Measurements from ENCODE around the gene FAM9C. TPM values are rescaled to one million over a fixed set of nuclear protein-coding genes. Genes with fewer than 3 reads are reported as not detected.
A peak's percentile ranks its signal among the peaks of the same experiment; 100 is the strongest.

The FAM9C gene
- total and polyA plus RNA-seq, 9 of the 15 experiments (the other 6 are each of a cell fraction or from before 2014, with no cell fraction given): not detected

- TF ChIP-seq, protein P1, sequence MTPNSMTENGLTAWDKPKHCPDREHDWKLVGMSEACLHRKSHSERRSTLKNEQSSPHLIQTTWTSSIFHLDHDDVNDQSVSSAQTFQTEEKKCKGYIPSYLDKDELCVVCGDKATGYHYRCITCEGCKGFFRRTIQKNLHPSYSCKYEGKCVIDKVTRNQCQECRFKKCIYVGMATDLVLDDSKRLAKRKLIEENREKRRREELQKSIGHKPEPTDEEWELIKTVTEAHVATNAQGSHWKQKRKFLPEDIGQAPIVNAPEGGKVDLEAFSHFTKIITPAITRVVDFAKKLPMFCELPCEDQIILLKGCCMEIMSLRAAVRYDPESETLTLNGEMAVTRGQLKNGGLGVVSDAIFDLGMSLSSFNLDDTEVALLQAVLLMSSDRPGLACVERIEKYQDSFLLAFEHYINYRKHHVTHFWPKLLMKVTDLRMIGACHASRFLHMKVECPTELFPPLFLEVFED (CRISPR knock-in tag; conservative IDR thresholded peaks at IDR 0.05): no peak
- TF ChIP-seq FOXM1 (IDR thresholded peaks at IDR 0.05; ENCODE audit: low read depth): no peak
- TF ChIP-seq FOXM1 (CRISPR knock-in tag; IDR thresholded peaks at IDR 0.05; ENCODE audit: low read depth): no peak
- TF ChIP-seq NR0B1 (IDR thresholded peaks at IDR 0.05; ENCODE audit: partially characterized antibody): no peak
- TF ChIP-seq ZNF764 (CRISPR knock-in tag; IDR thresholded peaks at IDR 0.05; ENCODE audit: low read depth): no peak
Observed at GRCh38 chrX:13091111-13091765, 46.8 kb upstream of the FAM9C start (continued).

DNA sequence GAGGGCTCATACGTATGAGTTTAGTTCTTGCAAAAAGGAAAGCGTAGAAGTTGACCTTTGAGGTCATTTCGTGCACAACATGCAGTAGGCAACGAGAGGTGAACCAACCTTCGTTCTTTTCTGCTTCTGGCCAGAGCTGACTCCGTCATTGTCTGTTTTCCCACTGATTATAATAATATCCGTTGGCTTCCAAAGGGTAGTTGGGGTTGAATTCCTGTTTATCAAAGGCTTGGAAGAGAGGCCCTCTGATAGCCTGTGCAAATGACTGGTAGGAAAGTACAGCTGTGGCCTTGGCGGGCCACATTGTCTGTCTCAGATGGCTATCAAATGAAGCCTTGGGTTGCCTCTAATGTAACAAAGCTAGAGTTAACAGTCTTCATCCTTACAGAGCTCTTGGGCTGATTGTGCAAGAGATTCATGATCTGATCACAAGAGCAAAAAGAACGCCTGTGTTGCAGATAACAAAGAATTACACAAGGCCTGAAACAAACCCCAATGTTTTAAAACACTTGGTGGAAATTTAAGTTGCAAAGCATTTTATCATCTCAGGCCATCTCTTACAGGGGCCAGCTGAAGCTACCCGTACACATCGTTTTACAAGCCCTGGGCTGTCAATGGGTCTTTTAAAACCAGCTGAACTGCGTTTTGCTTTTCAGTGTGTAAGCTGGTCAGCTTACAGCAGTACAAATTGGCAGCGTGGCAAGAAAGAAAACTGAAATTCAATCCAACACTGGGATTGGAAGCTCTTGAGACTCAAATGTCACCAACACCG, 46.1 kb upstream of the FAM9C start:
- DNase-seq (ENCODE audit: extremely low read depth in 1 of 4, low spot score in 3 of 4) (peak; percentile 9 to 46 (median 20)), ATAC-seq (peak; percentile 70), FAIRE-seq (peak; percentile 86)
- H3K9ac ChIP-seq (ENCODE audit: insufficient read depth in 1 of 2, low read depth in 2 of 2, low read length in 2 of 2): peak overlapping the region; percentile 27 to 35; a peak in 2 of 4 replicates
- peaks cover 6 to 23% of the 10 kb centered on the region in 2 experiments; a peak in 3 of 5 replicates for H3K4me1 ChIP-seq (replicated peaks in 1 of 2; ENCODE audit: control insufficient read depth in 2 of 2, insufficient read depth in 2 of 2, low read length in 2 of 2)
- no peaks in the 10 kb centered on the region for H3K79me2 ChIP-seq (ENCODE audit: control insufficient read depth, insufficient read depth, low read length)
- intact Hi-C loops (cut with micrococcal nuclease): loop anchor here (10.0 kb wide), 1 partner anchor 394 kb away; no protein-coding TSS in a partner anchor
- POLR2A ChIA-PET: interaction anchor here (0.5 to 1.4 kb wide), 6 partner anchors 9 to 20 kb away, joined by 3 to 4 read pairs (median 3); no protein-coding TSS in a partner anchor
- in situ Hi-C loops (cut with MboI): no loop called here
- H3K4me2 ChIP-seq (ENCODE audit: insufficient read depth, low read length): peak overlapping the region; percentile 63
- 5% methylated on average over 13 of the region's 14 CpGs for WGBS (ENCODE audit: insufficient coverage, low coverage, missing lambda C conversion rate)
- no peak overlapping the region for H3K4me3 ChIP-seq
- H3K27me3 ChIP-seq (ENCODE audit: control insufficient read depth in 2 of 2, insufficient read depth in 2 of 2, low read length in 2 of 2): no peaks in the 10 kb centered on the region
- no peaks in the 10 kb centered on the region for H3K9me1 ChIP-seq (ENCODE audit: control insufficient read depth, insufficient read depth, low read length)
- CTCF ChIA-PET (ENCODE audit: low intra/inter-chr PET ratio): no interaction called here
- H3K36me3 ChIP-seq (ENCODE audit: control insufficient read depth, insufficient read depth, low read length): no peaks in the 10 kb centered on the region
- no peaks in the 10 kb centered on the region for H3K9me3 ChIP-seq (replicated peaks; ENCODE audit: control insufficient read depth, insufficient read depth, low read depth, low read length)
- peak overlapping the region; percentile 74; the same call in 2 of the 3 replicates for H3K27ac ChIP-seq (ENCODE audit: extremely low read depth, low read depth, low read length)
- H4K20me1 ChIP-seq (replicated peaks; ENCODE audit: control insufficient read depth, insufficient read depth, low read length): no peaks in the 10 kb centered on the region
- peak overlapping the region; percentile 96 for H2AFZ ChIP-seq (ENCODE audit: low read depth, low read length)
- BruUV-seq (replicated peaks): no TSS peak
- TF ChIP-seq ZEB2 (IDR thresholded peaks at IDR 0.05): peak; percentile 18; the same call in 1 of the 2 replicates
- TF ChIP-seq ZNF431 (CRISPR knock-in tag; IDR thresholded peaks at IDR 0.05): no peak
- TF ChIP-seq, protein P2, sequence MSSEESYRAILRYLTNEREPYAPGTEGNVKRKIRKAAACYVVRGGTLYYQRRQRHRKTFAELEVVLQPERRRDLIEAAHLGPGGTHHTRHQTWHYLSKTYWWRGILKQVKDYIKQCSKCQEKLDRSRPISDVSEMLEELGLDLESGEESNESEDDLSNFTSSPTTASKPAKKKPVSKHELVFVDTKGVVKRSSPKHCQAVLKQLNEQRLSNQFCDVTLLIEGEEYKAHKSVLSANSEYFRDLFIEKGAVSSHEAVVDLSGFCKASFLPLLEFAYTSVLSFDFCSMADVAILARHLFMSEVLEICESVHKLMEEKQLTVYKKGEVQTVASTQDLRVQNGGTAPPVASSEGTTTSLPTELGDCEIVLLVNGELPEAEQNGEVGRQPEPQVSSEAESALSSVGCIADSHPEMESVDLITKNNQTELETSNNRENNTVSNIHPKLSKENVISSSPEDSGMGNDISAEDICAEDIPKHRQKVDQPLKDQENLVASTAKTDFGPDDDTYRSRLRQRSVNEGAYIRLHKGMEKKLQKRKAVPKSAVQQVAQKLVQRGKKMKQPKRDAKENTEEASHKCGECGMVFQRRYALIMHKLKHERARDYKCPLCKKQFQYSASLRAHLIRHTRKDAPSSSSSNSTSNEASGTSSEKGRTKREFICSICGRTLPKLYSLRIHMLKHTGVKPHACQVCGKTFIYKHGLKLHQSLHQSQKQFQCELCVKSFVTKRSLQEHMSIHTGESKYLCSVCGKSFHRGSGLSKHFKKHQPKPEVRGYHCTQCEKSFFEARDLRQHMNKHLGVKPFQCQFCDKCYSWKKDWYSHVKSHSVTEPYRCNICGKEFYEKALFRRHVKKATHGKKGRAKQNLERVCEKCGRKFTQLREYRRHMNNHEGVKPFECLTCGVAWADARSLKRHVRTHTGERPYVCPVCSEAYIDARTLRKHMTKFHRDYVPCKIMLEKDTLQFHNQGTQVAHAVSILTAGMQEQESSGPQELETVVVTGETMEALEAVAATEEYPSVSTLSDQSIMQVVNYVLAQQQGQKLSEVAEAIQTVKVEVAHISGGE (CRISPR knock-in tag; IDR thresholded peaks at IDR 0.05): peak in 1 of 3 experiments; percentile 27; a peak in 1 of 6 replicates
- TF ChIP-seq BRD4 (IDR thresholded peaks at IDR 0.05): no peak
- TF ChIP-seq GATA2 (CRISPR knock-in tag; IDR thresholded peaks at IDR 0.05): 0 out of 2 replicates have a peak, but pooled peaks have one; percentile 22
- no peak for TF ChIP-seq CHD2 (IDR thresholded peaks at IDR 0.05; ENCODE audit: low read depth, low read length)
- peak; percentile 49; the same call in 1 of the 2 replicates for TF ChIP-seq SMARCC2 (IDR thresholded peaks at IDR 0.05; ENCODE audit: low read depth)
